K562 (cell line): Measurements from ENCODE around the gene SSU72. TPM values are rescaled to one million over a fixed set of nuclear protein-coding genes. Genes with fewer than 3 reads are reported as not detected.
A peak's percentile ranks its signal among the peaks of the same experiment; 100 is the strongest.

Experiments used
- COPS2 ChIP-seq: fragments of 450-650 bp; conservative IDR thresholded peaks from 2 replicates; pipeline ENCODE4 v1.6.1; 2016; ENCODE audit warnings: mild to moderate bottlenecking, moderate library complexity
- CREBBP ChIP-seq: IDR thresholded peaks from one replicate; pipeline ENCODE4 v1.6.1; 2012; ENCODE audit warnings: low read depth, mild to moderate bottlenecking, control low read depth, inconsistent platforms, low read length
- GATAD2B ChIP-seq: fragments of 450-650 bp; IDR thresholded peaks from 2 replicates; pipeline ENCODE4 v1.6.1; 2017; ENCODE audit warnings: mild to moderate bottlenecking, borderline replicate concordance
- GMEB1 ChIP-seq: fragments of 250-450 bp; sonication (Bioruptor Pico); IDR thresholded peaks from 2 replicates; pipeline ENCODE4 v1.4.0; 2020; ENCODE audit warnings: mild to moderate bottlenecking
- IFI16 ChIP-seq: fragments of 250-450 bp; sonication (Bioruptor Pico); IDR thresholded peaks from 2 replicates; pipeline ENCODE4 v2.1.2; 2022; ENCODE audit warnings: mild to moderate bottlenecking, inconsistent platforms
- ILF3 ChIP-seq: fragments of 450-650 bp; IDR thresholded peaks from 2 replicates; pipeline ENCODE4 v1.6.1; 2018; ENCODE audit warnings: antibody characterized with exemption, mild to moderate bottlenecking, moderate library complexity, borderline replicate concordance
- MCM3 ChIP-seq: fragments of 450-650 bp; IDR thresholded peaks from 2 replicates; pipeline ENCODE4 v1.6.1; 2016
- RAD51 ChIP-seq: fragments of 450-650 bp; IDR thresholded peaks from 2 replicates; pipeline ENCODE4 v1.7.1; 2016; ENCODE audit warnings: low read depth, mild to moderate bottlenecking, borderline replicate concordance
- STAT6 ChIP-seq: sonication (generic); formaldehyde crosslinking; IDR thresholded peaks from 2 replicates; pipeline ENCODE4 v1.8.1; 2023; ENCODE audit warnings: mild to moderate bottlenecking, missing genetic modification reagents
- TSC22D4 ChIP-seq: fragments of 450-650 bp; IDR thresholded peaks from 2 replicates; pipeline ENCODE4 v1.6.1; 2016; ENCODE audit warnings: missing genetic modification characterization, missing biosample characterization, control low read depth
- ZBTB11 ChIP-seq, 3 experiments: fragments of 200-800 bp in 1 of 3; fragments of 250-450 bp in 1 of 3; fragments of 450-650 bp in 1 of 3; sonication (Bioruptor Pico) in 1 of 3; sonication (Bioruptor generic) in 1 of 3; formaldehyde crosslinking in 1 of 3; IDR thresholded peaks; 2 replicates each; pipeline versions ENCODE4 v1.6.1 to v1.8.0; 2016 to 2022; ENCODE audit warnings: mild to moderate bottlenecking in 2 of 3, missing genetic modification characterization in 2 of 3, missing compliant biosample characterization in 1 of 3, moderate library complexity in 1 of 3
- ZBTB2 ChIP-seq: fragments of 450-650 bp; IDR thresholded peaks from 2 replicates; pipeline ENCODE4 v1.6.1; 2016; ENCODE audit warnings: antibody characterized with exemption
- ZNF830 ChIP-seq: fragments of 250-450 bp; sonication (Bioruptor Pico); IDR thresholded peaks from 2 replicates; pipeline ENCODE4 v1.5.0; 2021; ENCODE audit warnings: mild to moderate bottlenecking
- polyA plus RNA-seq, 8 experiments: library from polyadenylated mRNA; depleted of rRNA in 4 of 8; stranded (reverse) in 5 of 8; unstranded in 3 of 8; fragments of >200 nt; fragmentation: Nextera tagmentation in 2 of 8; fragmentation: Illumina TruSeq in 1 of 8; extraction: Ambion mirVana in 2 of 8; extraction: Trizol in 1 of 8; gene quantifications; 2 replicates each; pipeline versions ENCODE4 v1.2.1 to v1.2.3, GENCODE V29; 2011 to 2014; ENCODE audit warnings: inconsistent platforms in 1 of 8, missing spikeins in 1 of 8
- total RNA-seq, 7 experiments: library from RNA; depleted of rRNA in 6 of 7; stranded (reverse); fragments of >200 nt in 6 of 7; fragmentation: Illumina TruSeq in 2 of 7; extraction: Trizol in 2 of 7; gene quantifications; 2 replicates each; pipeline versions ENCODE4 v1.2.1 to v1.2.3, GENCODE V29; 2011 to 2021; ENCODE audit warnings: low replicate concordance in 1 of 7
- TF ChIP-seq, protein P1 (sequence below): sonication (generic); formaldehyde crosslinking; IDR thresholded peaks from 2 replicates; pipeline ENCODE4 v1.9.0; 2022; ENCODE audit warnings: mild to moderate bottlenecking, missing genetic modification reagents

The SSU72 gene
- total and polyA plus RNA-seq, 9 of the 15 experiments (the other 6 are each of a cell fraction or from before 2014, with no cell fraction given) = 70.8 to 201 (median 94.6) TPM

- no peak for TF ChIP-seq ILF3
- no peak for TF ChIP-seq RAD51
- TF ChIP-seq GATAD2B = 0 out of 2 replicates have a peak, but pooled peaks have one; percentile 77
- no peak for TF ChIP-seq ZBTB2
- TF ChIP-seq IFI16 (CRISPR knock-in tag) = no peak
- TF ChIP-seq TSC22D4 (tag) = no peak
- TF ChIP-seq ZBTB11 (CRISPR knock-in tag; IDR thresholded peaks at IDR 0.05) = peak in 1 of 3 experiments; percentile 29; a peak in 1 of 6 replicates
- no peak for TF ChIP-seq CREBBP
- no peak for TF ChIP-seq COPS2
- TF ChIP-seq GMEB1 = peak; percentile 74
- no peak for TF ChIP-seq ZNF830 (CRISPR knock-in tag)
- TF ChIP-seq STAT6 = no peak
- no peak for TF ChIP-seq MCM3
- TF ChIP-seq, protein P1, sequence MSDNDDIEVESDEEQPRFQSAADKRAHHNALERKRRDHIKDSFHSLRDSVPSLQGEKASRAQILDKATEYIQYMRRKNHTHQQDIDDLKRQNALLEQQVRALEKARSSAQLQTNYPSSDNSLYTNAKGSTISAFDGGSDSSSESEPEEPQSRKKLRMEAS (CRISPR knock-in tag) = peak; percentile 94
Observed at GRCh38 chr1:1599030-1599934, 24.6 kb upstream of the SSU72 start (continued).
